ENCODE data around the gene TMUB1. TPM values are rescaled to one million over a fixed set of nuclear protein-coding genes. Genes with fewer than 3 reads are reported as not detected.
A peak's percentile ranks its signal among the peaks of the same experiment; 100 is the strongest.

The TMUB1 gene
- total and polyA plus RNA-seq, 9 of the 15 experiments (the other 6 are each of a cell fraction or from before 2014, with no cell fraction given), result 0.14 to 241 (median 74.1) TPM

DNA sequence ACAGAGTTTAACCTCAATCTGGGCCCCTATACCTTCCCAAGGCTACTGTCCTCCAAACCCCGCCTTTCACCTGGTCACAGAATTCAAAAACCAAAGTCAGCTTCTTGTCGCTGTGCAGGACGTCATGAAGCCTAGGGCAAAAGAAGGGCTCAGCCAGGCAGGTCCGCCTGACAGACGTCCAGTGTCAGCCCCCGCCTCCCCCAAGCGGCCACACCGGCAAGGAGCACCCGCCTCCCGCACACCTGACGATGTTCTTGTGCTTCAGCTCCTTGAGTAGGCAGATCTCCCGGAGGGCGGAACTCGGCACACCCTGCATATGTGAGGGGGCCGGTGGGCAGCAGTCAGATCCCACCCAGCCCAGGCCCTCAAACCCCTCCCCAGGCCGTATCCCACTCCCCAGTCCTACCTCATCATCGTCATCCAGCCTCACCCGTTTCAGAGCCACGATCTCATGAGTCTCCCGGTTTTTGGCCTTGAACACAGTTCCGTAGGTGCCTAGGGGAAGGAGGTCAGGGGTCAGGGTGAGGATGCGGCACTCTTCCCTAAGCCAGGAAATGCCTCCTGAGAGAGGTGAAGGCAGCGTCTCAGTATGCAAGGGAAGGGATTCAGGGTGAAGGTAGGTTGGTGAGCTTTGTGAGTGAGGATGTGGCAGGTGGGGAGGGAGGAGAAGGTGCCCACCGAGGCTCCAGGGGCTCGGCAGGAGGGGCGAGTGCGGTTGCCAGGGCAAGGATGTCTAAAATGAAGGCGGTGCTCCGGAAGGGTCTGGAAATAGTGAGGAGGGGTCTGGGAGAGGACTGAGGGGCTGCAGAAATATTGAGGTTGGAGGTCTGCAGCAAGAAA, 26.4 kb downstream of the TMUB1 start (continued):
- TF ChIP-seq SAP30 (IDR thresholded peaks at IDR 0.05; ENCODE audit: borderline replicate concordance, insufficient read depth, low read depth, low read length, poor library complexity, severe bottlenecking), result no peak
- TF ChIP-seq, protein P1, sequence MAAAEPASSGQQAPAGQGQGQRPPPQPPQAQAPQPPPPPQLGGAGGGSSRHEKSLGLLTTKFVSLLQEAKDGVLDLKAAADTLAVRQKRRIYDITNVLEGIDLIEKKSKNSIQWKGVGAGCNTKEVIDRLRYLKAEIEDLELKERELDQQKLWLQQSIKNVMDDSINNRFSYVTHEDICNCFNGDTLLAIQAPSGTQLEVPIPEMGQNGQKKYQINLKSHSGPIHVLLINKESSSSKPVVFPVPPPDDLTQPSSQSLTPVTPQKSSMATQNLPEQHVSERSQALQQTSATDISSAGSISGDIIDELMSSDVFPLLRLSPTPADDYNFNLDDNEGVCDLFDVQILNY (CRISPR knock-in tag; IDR thresholded peaks at IDR 0.05), result no peak
- no peak for TF ChIP-seq TAF7 (tag; IDR thresholded peaks at IDR 0.05)
- no peak for TF ChIP-seq TRIM24 (IDR thresholded peaks at IDR 0.05)
- TF ChIP-seq ZNF79 (CRISPR knock-in tag; IDR thresholded peaks at IDR 0.05; ENCODE audit: low read depth), result no peak
- 0 out of 2 replicates have a peak, but pooled peaks have one; percentile 33 for TF ChIP-seq CCAR2 (IDR thresholded peaks at IDR 0.05; ENCODE audit: low read depth, low read length)
- TF ChIP-seq POLR2AphosphoS5 (IDR thresholded peaks at IDR 0.05; ENCODE audit: control insufficient read depth, insufficient read depth, low read depth, low read length), result no peak
- no peak for TF ChIP-seq NCOA2 (IDR thresholded peaks at IDR 0.05; ENCODE audit: partially characterized antibody in 2 of 2)
- no peak for TF ChIP-seq XRCC3 (IDR thresholded peaks at IDR 0.05)
- TF ChIP-seq TCF7 (IDR thresholded peaks at IDR 0.05; ENCODE audit: borderline replicate concordance), result no peak
- TF ChIP-seq NR3C1 (CRISPR knock-in tag; IDR thresholded peaks at IDR 0.05), result no peak
- TF ChIP-seq YBX1 (IDR thresholded peaks at IDR 0.05), result no peak
- TF ChIP-seq KHSRP (IDR thresholded peaks at IDR 0.05), result no peak
- no peak for TF ChIP-seq TFAM (CRISPR knock-in tag; conservative IDR thresholded peaks at IDR 0.05)
- no peak for TF ChIP-seq MTF1 (CRISPR knock-in tag; IDR thresholded peaks at IDR 0.05; ENCODE audit: borderline replicate concordance)
- no peak for TF ChIP-seq NCOA6 (IDR thresholded peaks at IDR 0.05)
- TF ChIP-seq NELFE (IDR thresholded peaks at IDR 0.05; ENCODE audit: insufficient read depth, insufficient read length), result no peak
- TF ChIP-seq, protein P2, sequence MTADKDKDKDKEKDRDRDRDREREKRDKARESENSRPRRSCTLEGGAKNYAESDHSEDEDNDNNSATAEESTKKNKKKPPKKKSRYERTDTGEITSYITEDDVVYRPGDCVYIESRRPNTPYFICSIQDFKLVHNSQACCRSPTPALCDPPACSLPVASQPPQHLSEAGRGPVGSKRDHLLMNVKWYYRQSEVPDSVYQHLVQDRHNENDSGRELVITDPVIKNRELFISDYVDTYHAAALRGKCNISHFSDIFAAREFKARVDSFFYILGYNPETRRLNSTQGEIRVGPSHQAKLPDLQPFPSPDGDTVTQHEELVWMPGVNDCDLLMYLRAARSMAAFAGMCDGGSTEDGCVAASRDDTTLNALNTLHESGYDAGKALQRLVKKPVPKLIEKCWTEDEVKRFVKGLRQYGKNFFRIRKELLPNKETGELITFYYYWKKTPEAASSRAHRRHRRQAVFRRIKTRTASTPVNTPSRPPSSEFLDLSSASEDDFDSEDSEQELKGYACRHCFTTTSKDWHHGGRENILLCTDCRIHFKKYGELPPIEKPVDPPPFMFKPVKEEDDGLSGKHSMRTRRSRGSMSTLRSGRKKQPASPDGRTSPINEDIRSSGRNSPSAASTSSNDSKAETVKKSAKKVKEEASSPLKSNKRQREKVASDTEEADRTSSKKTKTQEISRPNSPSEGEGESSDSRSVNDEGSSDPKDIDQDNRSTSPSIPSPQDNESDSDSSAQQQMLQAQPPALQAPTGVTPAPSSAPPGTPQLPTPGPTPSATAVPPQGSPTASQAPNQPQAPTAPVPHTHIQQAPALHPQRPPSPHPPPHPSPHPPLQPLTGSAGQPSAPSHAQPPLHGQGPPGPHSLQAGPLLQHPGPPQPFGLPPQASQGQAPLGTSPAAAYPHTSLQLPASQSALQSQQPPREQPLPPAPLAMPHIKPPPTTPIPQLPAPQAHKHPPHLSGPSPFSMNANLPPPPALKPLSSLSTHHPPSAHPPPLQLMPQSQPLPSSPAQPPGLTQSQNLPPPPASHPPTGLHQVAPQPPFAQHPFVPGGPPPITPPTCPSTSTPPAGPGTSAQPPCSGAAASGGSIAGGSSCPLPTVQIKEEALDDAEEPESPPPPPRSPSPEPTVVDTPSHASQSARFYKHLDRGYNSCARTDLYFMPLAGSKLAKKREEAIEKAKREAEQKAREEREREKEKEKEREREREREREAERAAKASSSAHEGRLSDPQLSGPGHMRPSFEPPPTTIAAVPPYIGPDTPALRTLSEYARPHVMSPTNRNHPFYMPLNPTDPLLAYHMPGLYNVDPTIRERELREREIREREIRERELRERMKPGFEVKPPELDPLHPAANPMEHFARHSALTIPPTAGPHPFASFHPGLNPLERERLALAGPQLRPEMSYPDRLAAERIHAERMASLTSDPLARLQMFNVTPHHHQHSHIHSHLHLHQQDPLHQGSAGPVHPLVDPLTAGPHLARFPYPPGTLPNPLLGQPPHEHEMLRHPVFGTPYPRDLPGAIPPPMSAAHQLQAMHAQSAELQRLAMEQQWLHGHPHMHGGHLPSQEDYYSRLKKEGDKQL (CRISPR knock-in tag; IDR thresholded peaks at IDR 0.05; ENCODE audit: borderline replicate concordance), result no peak
- TF ChIP-seq ZNF253 (CRISPR knock-in tag; conservative IDR thresholded peaks at IDR 0.05), result no peak
- TF ChIP-seq E2F3 (CRISPR knock-in tag; IDR thresholded peaks at IDR 0.05), result no peak
- TF ChIP-seq, protein P3, sequence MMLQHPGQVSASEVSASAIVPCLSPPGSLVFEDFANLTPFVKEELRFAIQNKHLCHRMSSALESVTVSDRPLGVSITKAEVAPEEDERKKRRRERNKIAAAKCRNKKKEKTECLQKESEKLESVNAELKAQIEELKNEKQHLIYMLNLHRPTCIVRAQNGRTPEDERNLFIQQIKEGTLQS (IDR thresholded peaks at IDR 0.05), result no peak
- TF ChIP-seq, protein P3 (CRISPR knock-in tag; conservative IDR thresholded peaks at IDR 0.05), result no peak
- TF ChIP-seq CBFB (CRISPR knock-in tag; IDR thresholded peaks at IDR 0.05), result no peak

All from K562 (cell line).